NCI-H2196 (cell line): ENCODE results near the gene HMX1.

Source experiments
- DNase-seq: peaks from one replicate; lab custom pipeline; 2025; ENCODE audit not compliant: unreplicated experiment; lab: John Stamatoyannopoulos, UW

Gene HMX1

GRCh38 chr4:8869002-8869897 lies 2.4 kb downstream of the HMX1 start:
- DNase-seq, result no peak

DNA sequence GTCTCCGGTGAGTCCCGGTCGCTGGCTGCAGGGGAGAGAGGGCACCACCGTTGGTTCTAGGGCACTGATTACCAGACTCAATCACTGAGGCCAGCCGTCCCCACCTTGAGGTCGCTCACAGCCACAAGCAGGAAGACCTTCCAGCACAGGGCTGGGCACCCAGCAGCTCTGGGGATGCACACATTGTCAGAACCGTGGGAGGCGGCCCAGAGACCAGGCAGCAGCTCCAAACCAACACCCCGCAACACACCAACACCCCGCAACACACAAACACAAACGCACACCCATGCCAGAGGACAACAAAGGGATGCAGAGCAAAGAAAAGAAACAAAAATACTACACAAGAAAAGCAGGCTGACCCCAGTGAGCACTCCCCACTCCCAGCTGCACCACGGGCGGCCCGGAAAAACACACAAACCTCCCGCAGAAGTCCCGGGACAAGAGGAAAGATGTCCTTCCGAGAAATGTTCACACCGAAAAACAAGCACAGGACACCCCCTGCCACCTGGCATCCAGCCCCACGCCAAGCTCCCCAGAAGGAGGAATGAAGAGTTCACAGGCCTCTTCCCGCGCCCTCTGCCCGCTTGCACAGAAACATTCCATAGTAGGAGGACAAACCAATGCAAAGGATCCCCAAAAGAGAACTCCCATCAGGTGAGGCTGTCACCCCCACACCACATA lies 3.2 kb downstream of the HMX1 start:
- DNase-seq, result no peak

DNA sequence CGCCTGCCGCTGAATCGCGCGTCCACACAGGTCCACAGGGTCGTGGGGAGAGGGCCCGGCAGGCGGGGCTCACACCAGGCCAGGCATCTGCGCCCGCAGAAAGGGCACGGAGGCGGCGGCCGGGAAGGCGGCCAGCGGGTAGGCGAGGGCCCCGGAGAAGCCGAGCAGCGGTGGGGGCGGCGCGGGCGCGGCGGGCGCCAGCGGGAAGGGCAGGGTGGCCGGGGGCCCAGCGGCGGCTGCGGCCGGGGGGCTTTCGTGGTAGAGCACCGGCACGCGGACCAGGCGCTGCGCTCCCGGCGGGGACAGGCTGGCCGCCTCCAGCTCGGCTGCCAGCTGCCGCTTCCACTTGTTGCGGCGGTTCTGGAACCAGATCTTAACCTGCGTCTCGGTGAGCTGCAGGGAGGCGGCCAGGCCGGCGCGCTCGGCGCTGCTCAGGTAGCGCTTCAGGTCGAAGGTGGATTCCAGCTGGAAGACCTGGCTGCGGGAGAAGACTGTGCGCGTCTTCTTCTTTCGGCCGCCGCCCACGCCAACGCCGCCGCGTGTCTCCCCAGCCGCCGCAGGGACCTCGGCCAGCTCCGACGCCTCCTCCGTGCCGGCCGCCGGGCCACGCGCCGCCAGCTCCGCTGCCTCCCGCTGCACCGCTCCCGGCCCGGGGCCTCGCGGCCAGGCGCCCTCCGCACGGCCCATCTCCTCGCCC lies 3.9 kb downstream of the HMX1 start:
- DNase-seq, result no peak

DNA sequence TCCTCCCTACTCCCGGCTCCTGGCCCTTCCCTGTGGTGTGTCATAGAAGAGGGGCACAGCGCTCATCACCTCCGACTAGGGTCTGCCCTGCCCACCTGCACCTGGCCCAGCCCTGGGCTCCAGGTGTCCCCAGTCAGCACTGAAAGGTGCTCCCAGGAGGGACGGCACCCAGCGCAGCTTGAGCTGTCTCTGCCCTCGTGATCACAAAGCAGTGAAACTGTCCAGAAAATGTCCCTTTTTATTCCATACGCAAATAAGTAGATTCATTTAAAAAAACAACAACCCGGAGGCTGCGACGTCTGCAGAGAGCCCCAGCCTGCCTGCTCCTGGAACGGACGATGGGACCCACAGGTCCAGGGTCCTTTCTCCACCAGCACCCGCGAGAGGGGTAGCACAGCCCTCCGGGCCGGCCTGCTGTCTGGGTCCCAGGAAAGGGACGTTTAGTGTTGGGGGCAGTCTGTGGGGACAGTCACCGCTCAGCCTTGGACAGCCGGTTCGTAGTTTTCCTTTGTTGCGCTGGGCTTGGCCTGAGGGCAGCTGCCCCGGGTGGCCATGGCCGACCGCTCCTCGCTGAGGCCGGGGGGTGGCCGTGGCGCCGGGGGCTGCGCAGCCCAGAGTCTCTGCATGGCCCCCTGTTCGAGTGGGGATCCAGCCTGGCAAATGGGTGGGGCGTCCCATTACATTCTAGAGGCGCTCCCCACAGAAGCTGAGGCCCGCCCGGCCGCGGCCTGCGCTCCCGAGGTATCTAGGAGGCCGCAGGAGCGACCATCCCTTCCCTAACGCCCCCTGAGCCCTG lies 4.6 kb downstream of the HMX1 start:
- no peak for DNase-seq

GRCh38 chr4:8866421-8866820 lies 5.2 kb downstream of the HMX1 start:
- no peak for DNase-seq

DNA sequence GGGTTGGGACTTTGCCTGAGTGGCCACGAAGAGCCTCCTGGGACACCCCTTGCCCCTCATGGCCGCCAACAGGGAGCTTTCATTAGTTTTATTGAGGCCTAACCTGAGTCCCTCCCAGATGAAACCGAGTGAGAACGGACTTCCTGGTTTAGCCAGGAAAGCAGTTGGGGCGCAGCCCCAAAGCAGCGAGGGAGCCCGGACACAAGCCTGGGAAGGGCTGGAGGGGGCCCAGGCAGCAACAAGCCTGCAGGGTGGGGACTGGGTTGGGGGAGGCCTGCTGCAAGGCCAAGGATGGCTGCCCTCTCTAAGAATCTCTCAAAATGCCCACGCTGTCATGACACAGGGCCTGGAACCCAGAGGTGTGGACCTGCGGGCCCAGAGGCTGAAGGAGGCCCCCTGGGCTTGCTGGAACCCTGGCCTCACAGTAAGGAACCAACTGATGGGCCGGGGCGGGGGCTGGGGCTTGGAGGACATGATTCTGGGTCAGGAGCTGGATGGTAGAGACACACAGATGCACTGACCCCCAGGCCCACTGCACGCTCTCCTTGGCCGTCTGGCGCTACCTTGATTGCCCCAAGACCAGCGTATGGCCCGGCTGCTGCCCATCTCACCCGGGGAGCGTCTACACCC lies 5.8 kb downstream of the HMX1 start:
- no peak for DNase-seq

DNA sequence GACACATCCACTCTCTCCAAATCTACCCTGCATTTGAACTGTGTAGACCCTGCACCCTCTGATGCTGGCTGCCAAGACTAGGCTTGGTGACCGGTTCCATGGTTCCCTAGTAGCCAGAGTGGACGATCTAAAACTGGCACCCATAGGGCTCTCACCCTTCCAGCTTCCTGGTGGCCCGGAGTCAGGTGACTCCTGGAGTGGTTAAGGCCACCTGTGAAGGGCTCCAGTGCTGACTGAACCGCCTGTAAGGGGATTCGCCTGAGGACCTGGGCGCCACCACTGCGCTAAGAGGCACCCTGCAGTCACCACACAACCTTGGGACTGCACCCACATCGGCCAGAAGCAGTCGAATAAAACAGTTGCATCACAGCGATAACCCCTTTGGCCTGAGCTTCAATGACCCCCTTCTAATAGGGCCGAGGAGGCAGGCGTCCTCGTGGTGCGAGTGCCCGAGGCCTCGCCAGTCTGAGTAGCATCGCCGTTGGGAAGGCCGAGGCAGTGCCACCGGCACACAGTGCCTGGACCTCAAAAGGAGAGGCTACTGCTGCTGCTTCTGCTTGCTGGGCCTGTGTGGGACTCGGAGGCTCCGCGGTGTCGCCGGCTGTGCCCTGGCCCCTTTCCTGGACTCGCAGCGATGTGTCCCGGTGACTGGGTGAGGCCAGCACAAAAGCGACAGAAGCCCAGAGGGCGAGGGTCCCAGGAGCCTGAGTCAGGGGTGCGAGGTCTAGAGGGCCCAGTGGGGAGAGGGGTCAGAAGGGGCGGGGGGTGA lies 6.5 kb downstream of the HMX1 start:
- DNase-seq, result no peak

GRCh38 chr4:8863686-8864682 lies 7.7 kb downstream of the HMX1 start:
- DNase-seq, result no peak

DNA sequence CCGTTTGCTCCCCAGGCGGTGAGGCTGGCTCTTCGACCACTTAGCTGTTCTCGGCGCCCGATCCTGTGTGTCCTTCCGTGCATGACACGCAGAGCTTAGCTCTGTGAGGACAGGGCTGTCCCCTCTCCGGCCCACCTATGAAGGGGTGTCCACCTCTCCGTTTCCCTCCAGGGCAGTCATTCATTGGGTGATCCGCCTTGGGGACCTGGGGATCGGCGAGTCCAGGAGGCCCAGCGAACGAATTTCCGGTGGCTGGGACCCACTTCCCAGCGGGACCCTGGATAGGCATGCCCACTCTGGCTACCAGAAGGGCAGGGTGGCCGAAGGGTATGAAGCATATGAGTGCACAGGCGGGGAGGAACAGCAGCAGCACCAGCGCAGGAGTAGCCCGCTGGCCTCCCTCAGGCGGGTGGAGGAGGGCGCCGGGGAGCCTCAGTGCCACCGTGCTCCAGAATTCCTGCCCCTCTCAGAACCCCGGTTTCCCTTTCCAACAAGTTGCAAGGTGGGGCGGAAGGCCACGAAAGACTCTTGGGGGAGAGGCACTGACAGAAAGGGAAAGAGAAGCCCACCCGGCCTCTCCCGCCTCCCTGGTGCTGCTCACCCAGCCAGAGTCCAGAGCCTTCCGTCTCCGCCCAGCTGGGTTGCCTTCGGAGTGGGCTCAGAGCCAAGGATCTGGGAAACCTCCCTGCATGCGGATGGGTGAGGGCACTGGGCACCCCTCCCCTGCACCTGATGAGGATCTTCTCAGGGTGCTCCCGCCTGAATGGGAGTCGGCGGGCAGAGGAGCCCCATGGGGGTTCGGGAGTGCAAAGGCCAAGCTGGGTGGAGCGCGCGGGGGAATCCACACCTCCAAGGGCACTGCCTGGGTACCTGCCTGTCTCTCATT lies 8.6 kb downstream of the HMX1 start:
- DNase-seq, result no peak

GRCh38 chr4:8862334-8862733 lies 9.3 kb downstream of the HMX1 start:
- no peak for DNase-seq

DNA sequence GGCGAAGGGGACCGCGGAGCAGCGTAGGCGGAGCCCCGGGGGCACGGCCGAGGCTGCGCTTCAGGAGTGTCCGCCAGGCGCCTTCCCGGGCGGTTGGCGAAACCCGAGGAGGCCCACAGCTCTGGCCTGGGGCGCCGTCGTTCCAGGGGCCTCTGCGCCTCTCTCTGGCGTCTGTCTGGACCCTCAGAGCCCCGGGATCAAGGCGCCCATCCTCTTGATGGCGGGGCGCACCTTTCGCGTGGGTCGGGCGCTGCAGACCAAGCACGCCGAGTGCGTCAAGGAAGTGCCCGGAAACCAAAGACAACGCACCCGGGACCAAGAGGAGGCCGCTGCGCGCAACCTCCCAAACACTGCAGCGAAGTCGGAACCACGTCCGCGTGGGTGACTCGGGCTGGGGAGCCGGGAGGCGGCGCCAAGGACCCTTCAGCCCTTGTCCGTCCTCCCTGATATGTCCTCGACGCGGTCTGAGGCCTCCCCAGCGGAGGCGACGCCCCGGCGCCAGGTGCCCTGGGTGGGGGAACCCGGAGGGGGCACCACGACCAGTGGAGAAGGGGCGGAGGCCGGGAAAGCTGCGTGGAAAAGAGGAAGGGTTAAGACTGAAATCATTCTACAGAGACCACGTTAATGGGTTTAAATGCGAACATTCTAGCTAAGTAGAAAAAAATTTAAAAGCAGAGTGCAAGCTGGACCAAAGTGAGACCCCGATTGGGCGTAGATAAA lies 9.9 kb downstream of the HMX1 start:
- DNase-seq, result no peak

DNA sequence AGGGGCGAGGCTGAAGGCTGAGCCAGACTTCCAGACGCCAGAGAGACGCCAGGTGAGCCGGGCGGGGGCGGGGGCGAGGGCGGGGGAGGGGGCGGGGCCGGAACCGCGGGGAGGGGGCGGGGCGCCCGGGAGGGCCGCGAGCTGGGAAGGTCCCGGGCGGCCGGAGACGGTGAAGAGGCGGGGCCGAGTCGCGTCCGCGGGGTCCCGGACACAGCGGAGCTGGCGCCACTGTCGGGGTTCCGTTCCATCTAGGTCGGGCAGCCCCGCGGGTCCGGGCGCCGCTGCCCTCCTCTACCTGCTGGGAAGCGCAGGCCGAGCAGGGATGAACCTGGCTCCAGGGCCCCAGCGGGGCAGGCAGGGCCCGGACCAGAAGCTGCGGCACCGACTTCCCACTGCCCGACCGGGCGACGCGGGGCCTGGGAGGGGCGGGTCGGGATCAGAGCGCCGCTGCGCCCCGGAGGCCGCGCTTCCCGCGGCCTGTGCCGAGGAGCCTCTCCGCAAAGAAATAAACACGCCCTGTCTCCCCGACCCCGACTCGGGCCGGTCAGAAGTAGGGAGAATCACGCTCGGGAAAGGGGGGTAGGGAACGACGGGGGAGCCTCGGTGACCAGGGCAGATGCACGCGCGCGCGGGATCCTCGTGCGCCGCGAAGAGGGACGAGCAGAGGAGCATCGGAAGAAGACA lies 10.6 kb downstream of the HMX1 start:
- DNase-seq, result no peak

GRCh38 chr4:8860096-8860891 lies 11.3 kb downstream of the HMX1 start:
- no peak for DNase-seq

DNA sequence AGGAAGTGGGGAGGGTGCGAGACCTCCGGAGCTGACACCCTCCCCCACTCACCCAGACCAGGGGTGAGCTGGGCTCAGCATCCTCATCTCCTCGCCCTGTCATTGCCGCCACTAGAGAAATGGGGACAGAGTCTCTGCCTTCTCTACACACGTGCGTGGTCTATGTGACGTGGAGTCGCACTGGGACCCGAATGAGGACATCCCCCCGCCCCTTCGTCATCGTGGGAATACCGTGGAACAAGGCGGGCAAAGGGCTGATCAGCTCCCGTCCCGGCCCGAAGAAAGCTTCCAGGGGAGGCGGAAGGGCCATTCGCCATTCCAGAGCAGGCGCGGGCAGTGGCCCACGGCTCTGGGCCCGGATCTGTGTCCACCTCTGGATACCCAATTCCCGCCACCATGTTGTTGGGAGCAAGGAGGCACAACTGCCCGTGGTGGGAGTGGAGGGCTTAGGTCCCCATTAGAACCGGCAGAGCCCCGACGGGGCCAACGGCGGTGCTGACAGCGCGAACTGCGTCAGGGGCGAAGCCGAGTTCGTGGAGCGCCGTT lies 12.0 kb downstream of the HMX1 start:
- no peak for DNase-seq

GRCh38 chr4:8858701-8859210 lies 12.9 kb downstream of the HMX1 start:
- no peak for DNase-seq
